ENCODE results near the gene GIMAP5. TPM values are rescaled to one million over a fixed set of nuclear protein-coding genes. Genes with fewer than 3 reads are reported as not detected.

Gene GIMAP5
- total RNA-seq, 1 donor = not detected

DNA sequence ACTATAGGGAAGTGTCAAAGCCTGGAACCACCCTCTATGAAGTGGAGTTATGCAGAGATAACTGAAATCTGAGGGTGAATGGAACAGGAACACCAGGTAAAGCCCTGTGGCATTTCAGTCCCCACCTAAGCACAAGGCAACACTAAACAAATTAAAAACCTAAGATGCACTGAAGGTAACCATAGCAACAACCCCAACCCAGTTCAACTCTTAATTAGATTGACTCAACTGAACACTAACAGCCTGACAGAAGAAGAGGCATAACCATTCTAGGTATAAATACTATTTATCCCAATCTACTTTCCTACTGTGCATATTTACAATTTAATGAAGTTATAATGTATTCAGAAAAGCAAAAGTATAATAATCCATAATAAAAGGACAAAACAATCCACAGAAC lies 9.2 kb upstream of the GIMAP5 start:
- peaks cover 1% of the 10 kb centered on the region for H3K9me3 ChIP-seq (ENCODE audit: low read depth, low read length)
- no peaks in the 10 kb centered on the region for H3K79me2 ChIP-seq (ENCODE audit: insufficient read depth, low read length)
- no peaks in the 10 kb centered on the region for H3K4me1 ChIP-seq (ENCODE audit: insufficient read depth, low read length)
- no peak overlapping the region for H3K27ac ChIP-seq (ENCODE audit: low read depth, low read length)
- no peaks in the 10 kb centered on the region for H3K27me3 ChIP-seq (ENCODE audit: insufficient read depth, low read length)
- TF ChIP-seq, protein P1, sequence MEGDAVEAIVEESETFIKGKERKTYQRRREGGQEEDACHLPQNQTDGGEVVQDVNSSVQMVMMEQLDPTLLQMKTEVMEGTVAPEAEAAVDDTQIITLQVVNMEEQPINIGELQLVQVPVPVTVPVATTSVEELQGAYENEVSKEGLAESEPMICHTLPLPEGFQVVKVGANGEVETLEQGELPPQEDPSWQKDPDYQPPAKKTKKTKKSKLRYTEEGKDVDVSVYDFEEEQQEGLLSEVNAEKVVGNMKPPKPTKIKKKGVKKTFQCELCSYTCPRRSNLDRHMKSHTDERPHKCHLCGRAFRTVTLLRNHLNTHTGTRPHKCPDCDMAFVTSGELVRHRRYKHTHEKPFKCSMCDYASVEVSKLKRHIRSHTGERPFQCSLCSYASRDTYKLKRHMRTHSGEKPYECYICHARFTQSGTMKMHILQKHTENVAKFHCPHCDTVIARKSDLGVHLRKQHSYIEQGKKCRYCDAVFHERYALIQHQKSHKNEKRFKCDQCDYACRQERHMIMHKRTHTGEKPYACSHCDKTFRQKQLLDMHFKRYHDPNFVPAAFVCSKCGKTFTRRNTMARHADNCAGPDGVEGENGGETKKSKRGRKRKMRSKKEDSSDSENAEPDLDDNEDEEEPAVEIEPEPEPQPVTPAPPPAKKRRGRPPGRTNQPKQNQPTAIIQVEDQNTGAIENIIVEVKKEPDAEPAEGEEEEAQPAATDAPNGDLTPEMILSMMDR (IDR thresholded peaks at IDR 0.05; ENCODE audit: extremely low read depth, low read depth, low read length) = no peak
- H3K4me3 ChIP-seq (ENCODE audit: insufficient read depth, low read length) = no peak overlapping the region
- H2AFZ ChIP-seq (ENCODE audit: low read length) = no peak overlapping the region
- no peak overlapping the region for H3K4me2 ChIP-seq (ENCODE audit: insufficient read depth, low read length)
- no peaks in the 10 kb centered on the region for H4K20me1 ChIP-seq (ENCODE audit: insufficient read depth, low read length)
- H3K36me3 ChIP-seq (ENCODE audit: insufficient read depth, low read length) = no peaks in the 10 kb centered on the region
- no peak for DNase-seq (ENCODE audit: insufficient read length, low spot score, missing footprints)

DNA sequence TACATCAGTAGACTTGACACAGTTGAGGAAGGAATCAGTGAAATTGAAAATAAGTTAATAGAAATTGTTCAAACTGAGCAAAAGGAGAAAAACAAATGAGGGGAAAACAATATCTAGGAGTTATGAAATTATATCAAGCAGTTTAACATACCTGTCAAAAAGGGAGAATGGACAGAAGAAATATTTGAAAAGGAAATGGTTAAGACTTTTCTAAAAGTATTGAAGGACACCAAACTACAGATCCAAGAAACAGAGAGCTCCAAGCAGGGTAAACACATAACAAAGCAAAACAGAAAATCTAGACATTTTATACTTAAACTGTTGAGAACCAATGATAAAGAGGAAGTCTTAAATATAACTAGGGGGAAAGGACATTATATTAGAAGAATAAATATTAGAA lies 8.6 kb upstream of the GIMAP5 start:
- Histone ChIP-seq H3K36me3 (ENCODE audit: insufficient read depth, low read length) (no peaks in the 10 kb centered on the region), H3K9me3 (ENCODE audit: low read depth, low read length) (peaks cover 1% of the 10 kb centered on the region), H3K4me2 (ENCODE audit: insufficient read depth, low read length) (no peak overlapping the region), H3K27me3 (ENCODE audit: insufficient read depth, low read length) (no peaks in the 10 kb centered on the region), H3K4me3 (ENCODE audit: insufficient read depth, low read length) (no peak overlapping the region), H3K4me1 (ENCODE audit: insufficient read depth, low read length) (no peaks in the 10 kb centered on the region), H3K79me2 (ENCODE audit: insufficient read depth, low read length) (no peaks in the 10 kb centered on the region), H2AFZ (ENCODE audit: low read length) (no peak overlapping the region), H4K20me1 (ENCODE audit: insufficient read depth, low read length) (no peaks in the 10 kb centered on the region), H3K27ac (ENCODE audit: low read depth, low read length) (no peak overlapping the region)
- TF ChIP-seq, protein P1 (IDR thresholded peaks at IDR 0.05; ENCODE audit: extremely low read depth, low read depth, low read length) = no peak
- no peak for DNase-seq (ENCODE audit: insufficient read length, low spot score, missing footprints)

DNA sequence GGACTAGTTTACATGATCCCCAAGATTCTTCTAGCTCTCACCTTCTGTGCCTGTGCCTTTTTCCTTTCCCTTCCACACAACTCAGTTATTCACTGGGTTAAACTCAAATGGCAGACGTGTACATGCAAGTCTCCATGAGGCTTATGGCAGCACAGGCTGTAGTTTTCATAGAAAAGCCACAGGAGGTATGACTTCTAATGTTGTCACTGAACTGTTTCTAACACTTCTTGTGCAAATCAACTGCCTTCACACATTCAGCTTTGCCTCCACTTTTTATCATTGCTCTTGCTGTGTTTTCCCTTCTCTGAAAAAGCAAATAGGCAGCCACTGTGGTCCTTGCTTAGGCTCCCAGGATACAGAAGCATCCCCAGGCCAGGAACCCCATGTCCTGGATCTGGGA lies 5.3 kb upstream of the GIMAP5 start:
- no peaks in the 10 kb centered on the region for H3K9me3 ChIP-seq (ENCODE audit: low read depth, low read length)
- no peaks in the 10 kb centered on the region for H4K20me1 ChIP-seq (ENCODE audit: insufficient read depth, low read length)
- TF ChIP-seq, protein P1 (IDR thresholded peaks at IDR 0.05; ENCODE audit: extremely low read depth, low read depth, low read length) = no peak
- H3K4me3 ChIP-seq (ENCODE audit: insufficient read depth, low read length) = no peak overlapping the region
- H3K4me1 ChIP-seq (ENCODE audit: insufficient read depth, low read length) = no peaks in the 10 kb centered on the region
- H3K4me2 ChIP-seq (ENCODE audit: insufficient read depth, low read length) = no peak overlapping the region
- no peaks in the 10 kb centered on the region for H3K27me3 ChIP-seq (ENCODE audit: insufficient read depth, low read length)
- no peaks in the 10 kb centered on the region for H3K79me2 ChIP-seq (ENCODE audit: insufficient read depth, low read length)
- H3K27ac ChIP-seq (ENCODE audit: low read depth, low read length) = no peak overlapping the region
- DNase-seq (ENCODE audit: insufficient read length, low spot score, missing footprints) = no peak
- H2AFZ ChIP-seq (ENCODE audit: low read length) = no peak overlapping the region
- H3K36me3 ChIP-seq (ENCODE audit: insufficient read depth, low read length) = no peaks in the 10 kb centered on the region

DNA sequence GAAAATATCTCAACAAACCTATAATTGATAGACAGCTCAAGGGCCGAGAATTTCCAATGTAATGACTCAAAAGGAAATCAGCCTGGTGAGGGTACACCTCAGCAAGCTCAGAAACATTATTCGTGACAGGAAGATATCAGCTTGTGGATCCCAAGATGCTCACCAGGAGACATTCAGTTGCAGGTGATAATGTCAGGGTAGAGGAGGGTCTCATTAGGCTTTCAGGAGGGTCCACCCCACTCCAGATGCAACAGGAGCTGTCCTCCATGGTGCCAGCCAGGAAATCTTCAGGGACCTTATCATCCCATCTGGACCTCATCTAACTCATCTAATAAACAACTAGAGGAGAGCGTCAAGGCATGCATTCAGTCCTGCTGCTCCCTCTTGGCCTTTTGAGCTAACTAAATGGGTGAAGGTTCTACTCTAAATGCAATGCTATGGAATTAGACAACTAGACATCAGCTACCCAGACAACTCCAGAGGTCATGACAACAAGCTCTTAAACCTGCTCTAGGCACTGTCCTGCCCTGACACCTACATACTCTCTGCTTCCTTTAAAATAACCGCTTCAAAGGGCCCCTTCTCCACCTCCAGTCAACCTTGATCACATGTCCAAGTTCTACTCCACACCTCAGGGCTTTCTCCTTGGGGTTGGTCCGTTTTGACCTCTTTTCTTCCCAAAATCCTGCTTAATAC lies 4.3 kb upstream of the GIMAP5 start:
- Histone ChIP-seq H3K27me3 (ENCODE audit: insufficient read depth, low read length) (no peaks in the 10 kb centered on the region), H3K4me2 (ENCODE audit: insufficient read depth, low read length) (no peak overlapping the region), H3K9me3 (ENCODE audit: low read depth, low read length) (no peaks in the 10 kb centered on the region), H4K20me1 (ENCODE audit: insufficient read depth, low read length) (no peaks in the 10 kb centered on the region), H3K27ac (ENCODE audit: low read depth, low read length) (no peak overlapping the region), H3K79me2 (ENCODE audit: insufficient read depth, low read length) (no peaks in the 10 kb centered on the region), H3K4me3 (ENCODE audit: insufficient read depth, low read length) (no peak overlapping the region), H3K4me1 (ENCODE audit: insufficient read depth, low read length) (no peaks in the 10 kb centered on the region), H3K36me3 (ENCODE audit: insufficient read depth, low read length) (no peaks in the 10 kb centered on the region), H2AFZ (ENCODE audit: low read length) (no peak overlapping the region)
- DNase-seq (ENCODE audit: insufficient read length, low spot score, missing footprints) = no peak
- TF ChIP-seq, protein P1 (IDR thresholded peaks at IDR 0.05; ENCODE audit: extremely low read depth, low read depth, low read length) = no peak

Data from osteoblast (primary cell).